Measurements from ENCODE around the gene ZFAND3. TPM values are rescaled to one million over a fixed set of nuclear protein-coding genes. Genes with fewer than 3 reads are reported as not detected.

Gene ZFAND3
- total RNA-seq, 1 experiment from 2014 or later, result 47.2 TPM

DNA sequence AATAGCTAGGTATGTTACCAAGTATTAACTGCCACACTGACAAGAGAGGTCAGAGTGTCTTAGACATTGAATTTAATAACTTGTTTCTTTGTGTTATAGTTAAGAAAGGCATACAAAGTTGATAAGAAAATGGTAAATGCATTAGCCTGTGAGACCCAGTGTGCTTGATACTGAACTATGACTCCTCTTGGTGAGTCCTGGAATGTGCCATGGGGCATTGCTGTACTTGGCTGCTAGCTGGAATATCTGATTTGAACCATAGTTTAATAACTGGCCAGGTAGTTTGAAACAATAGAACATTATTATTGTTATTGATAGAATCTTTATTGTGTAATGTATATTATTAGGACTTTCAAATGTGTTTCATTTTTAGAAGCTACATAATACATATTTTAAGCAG lies 70.0 kb downstream of the ZFAND3 start:
- no peak for ATAC-seq
- Histone ChIP-seq H3K9me3 (ENCODE audit: control insufficient read depth in 1 of 2, insufficient read depth in 1 of 2, low read depth in 1 of 2, low read length in 2 of 2) (no peaks in the 10 kb centered on the region), H3K27me3 (ENCODE audit: insufficient read depth, low read length) (no peaks in the 10 kb centered on the region)

DNA sequence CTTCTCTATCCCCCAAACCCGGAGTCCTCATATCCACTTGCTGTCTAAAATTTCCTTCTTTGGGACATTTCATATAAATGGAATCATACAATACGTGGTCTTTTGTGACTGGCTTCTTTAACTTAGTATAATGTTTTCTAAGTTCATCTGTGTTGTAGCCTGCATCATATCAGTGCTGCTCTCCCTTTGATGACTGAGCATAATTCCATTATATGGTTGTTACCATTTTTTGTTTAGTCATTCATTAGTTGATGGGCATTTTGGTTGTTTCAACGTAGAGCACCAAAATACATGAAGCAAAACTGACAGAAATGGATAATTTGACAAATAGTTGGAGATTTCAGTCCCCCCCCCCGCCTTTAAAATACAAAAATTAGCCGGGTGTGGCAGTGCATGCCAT lies 71.5 kb downstream of the ZFAND3 start:
- ATAC-seq (no peak), DNase-seq (ENCODE audit: low read depth, low spot score) (no peak)
- BruUV-seq (replicated peaks), result no TSS peak
- H3K9me2 ChIP-seq (ENCODE audit: insufficient read depth), result no peaks in the 10 kb centered on the region
- H3K4me3 ChIP-seq (replicated peaks in 1 of 2; ENCODE audit: low read depth in 1 of 2, low read length in 2 of 2), result no peak overlapping the region
- H3K79me2 ChIP-seq (ENCODE audit: insufficient read depth, low read length), result peaks cover 59% of the 10 kb centered on the region
- ChIA-PET CTCF (no interaction called here), POLR2A (no interaction called here), RAD21 (ENCODE audit: low non-redundant PET in 1 of 2, low total read pairs in 2 of 2, uncharacterized antibody in 2 of 2, unreplicated experiment in 2 of 2) (no interaction called here)
- no peak overlapping the region for H3K27ac ChIP-seq (ENCODE audit: low read depth, low read length)
- TF ChIP-seq CBX3 (IDR thresholded peaks at IDR 0.05; ENCODE audit: low read depth), result no peak
- TF ChIP-seq ZNF274 (IDR thresholded peaks at IDR 0.05; ENCODE audit: low read depth, low read length), result no peak
- TF ChIP-seq, protein P1, sequence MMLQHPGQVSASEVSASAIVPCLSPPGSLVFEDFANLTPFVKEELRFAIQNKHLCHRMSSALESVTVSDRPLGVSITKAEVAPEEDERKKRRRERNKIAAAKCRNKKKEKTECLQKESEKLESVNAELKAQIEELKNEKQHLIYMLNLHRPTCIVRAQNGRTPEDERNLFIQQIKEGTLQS (IDR thresholded peaks at IDR 0.05), result no peak
- TF ChIP-seq YY1 (IDR thresholded peaks at IDR 0.05; ENCODE audit: extremely low read depth, insufficient replicate concordance, low read depth, low read length), result no peak
- no peak for TF ChIP-seq ZFX (IDR thresholded peaks at IDR 0.05)
- TF ChIP-seq, protein P2, sequence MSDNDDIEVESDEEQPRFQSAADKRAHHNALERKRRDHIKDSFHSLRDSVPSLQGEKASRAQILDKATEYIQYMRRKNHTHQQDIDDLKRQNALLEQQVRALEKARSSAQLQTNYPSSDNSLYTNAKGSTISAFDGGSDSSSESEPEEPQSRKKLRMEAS (IDR thresholded peaks at IDR 0.05), result no peak
- TF ChIP-seq EGR1 (IDR thresholded peaks at IDR 0.05; ENCODE audit: low read depth), result no peak
- TF ChIP-seq JUND (IDR thresholded peaks at IDR 0.05), result no peak
- TF ChIP-seq, protein P3, sequence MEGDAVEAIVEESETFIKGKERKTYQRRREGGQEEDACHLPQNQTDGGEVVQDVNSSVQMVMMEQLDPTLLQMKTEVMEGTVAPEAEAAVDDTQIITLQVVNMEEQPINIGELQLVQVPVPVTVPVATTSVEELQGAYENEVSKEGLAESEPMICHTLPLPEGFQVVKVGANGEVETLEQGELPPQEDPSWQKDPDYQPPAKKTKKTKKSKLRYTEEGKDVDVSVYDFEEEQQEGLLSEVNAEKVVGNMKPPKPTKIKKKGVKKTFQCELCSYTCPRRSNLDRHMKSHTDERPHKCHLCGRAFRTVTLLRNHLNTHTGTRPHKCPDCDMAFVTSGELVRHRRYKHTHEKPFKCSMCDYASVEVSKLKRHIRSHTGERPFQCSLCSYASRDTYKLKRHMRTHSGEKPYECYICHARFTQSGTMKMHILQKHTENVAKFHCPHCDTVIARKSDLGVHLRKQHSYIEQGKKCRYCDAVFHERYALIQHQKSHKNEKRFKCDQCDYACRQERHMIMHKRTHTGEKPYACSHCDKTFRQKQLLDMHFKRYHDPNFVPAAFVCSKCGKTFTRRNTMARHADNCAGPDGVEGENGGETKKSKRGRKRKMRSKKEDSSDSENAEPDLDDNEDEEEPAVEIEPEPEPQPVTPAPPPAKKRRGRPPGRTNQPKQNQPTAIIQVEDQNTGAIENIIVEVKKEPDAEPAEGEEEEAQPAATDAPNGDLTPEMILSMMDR (IDR thresholded peaks at IDR 0.05 in 2 of 3, conservative IDR thresholded peaks at IDR 0.05 in 1 of 3; ENCODE audit: borderline replicate concordance in 1 of 3, insufficient read depth in 1 of 3, low read depth in 2 of 3, low read length in 2 of 3), result no peak
- TF ChIP-seq, protein P4, sequence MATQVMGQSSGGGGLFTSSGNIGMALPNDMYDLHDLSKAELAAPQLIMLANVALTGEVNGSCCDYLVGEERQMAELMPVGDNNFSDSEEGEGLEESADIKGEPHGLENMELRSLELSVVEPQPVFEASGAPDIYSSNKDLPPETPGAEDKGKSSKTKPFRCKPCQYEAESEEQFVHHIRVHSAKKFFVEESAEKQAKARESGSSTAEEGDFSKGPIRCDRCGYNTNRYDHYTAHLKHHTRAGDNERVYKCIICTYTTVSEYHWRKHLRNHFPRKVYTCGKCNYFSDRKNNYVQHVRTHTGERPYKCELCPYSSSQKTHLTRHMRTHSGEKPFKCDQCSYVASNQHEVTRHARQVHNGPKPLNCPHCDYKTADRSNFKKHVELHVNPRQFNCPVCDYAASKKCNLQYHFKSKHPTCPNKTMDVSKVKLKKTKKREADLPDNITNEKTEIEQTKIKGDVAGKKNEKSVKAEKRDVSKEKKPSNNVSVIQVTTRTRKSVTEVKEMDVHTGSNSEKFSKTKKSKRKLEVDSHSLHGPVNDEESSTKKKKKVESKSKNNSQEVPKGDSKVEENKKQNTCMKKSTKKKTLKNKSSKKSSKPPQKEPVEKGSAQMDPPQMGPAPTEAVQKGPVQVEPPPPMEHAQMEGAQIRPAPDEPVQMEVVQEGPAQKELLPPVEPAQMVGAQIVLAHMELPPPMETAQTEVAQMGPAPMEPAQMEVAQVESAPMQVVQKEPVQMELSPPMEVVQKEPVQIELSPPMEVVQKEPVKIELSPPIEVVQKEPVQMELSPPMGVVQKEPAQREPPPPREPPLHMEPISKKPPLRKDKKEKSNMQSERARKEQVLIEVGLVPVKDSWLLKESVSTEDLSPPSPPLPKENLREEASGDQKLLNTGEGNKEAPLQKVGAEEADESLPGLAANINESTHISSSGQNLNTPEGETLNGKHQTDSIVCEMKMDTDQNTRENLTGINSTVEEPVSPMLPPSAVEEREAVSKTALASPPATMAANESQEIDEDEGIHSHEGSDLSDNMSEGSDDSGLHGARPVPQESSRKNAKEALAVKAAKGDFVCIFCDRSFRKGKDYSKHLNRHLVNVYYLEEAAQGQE (IDR thresholded peaks at IDR 0.05; ENCODE audit: low read depth), result no peak
- no peak for TF ChIP-seq SIN3A (IDR thresholded peaks at IDR 0.05; ENCODE audit: low read depth)
- TF ChIP-seq CEBPB (IDR thresholded peaks at IDR 0.05; ENCODE audit: low read depth), result no peak
- no peak for TF ChIP-seq FOSL1 (IDR thresholded peaks at IDR 0.05; ENCODE audit: low read depth)
- no peaks in the 10 kb centered on the region for H3K9me3 ChIP-seq (ENCODE audit: control insufficient read depth in 1 of 2, insufficient read depth in 1 of 2, low read depth in 1 of 2, low read length in 2 of 2)
- no peaks in the 10 kb centered on the region; a peak in 1 of 4 replicates for H3K4me1 ChIP-seq (ENCODE audit: control insufficient read depth in 1 of 2, insufficient read depth in 2 of 2, low read length in 2 of 2)
- no peak overlapping the region for H3K4me2 ChIP-seq (ENCODE audit: low read length)
- no peaks in the 10 kb centered on the region for H3K27me3 ChIP-seq (ENCODE audit: insufficient read depth, low read length)
- H2AFZ ChIP-seq (ENCODE audit: low read depth, low read length, poor library complexity, severe bottlenecking), result no peak overlapping the region
- H3K36me3 ChIP-seq (ENCODE audit: control insufficient read depth in 1 of 2, insufficient read depth in 2 of 2, low read length in 2 of 2), result no peaks in the 10 kb centered on the region
- peaks cover 5% of the 10 kb centered on the region for H4K20me1 ChIP-seq (ENCODE audit: insufficient read depth)
- intact Hi-C loops (cut with micrococcal nuclease), result no loop called here
- H3K9ac ChIP-seq (ENCODE audit: low read length), result no peak overlapping the region

More for the DNA sequence above, 70.0 kb downstream of the ZFAND3 start:
- intact Hi-C loops (cut with micrococcal nuclease), result no loop called here
- no peak for DNase-seq (ENCODE audit: low read depth, low spot score)
- no TSS peak for BruUV-seq (replicated peaks)
- Histone ChIP-seq H2AFZ (ENCODE audit: low read depth, low read length, poor library complexity, severe bottlenecking) (no peak overlapping the region), H4K20me1 (ENCODE audit: insufficient read depth) (peaks cover 5% of the 10 kb centered on the region), H3K27ac (ENCODE audit: low read depth, low read length) (no peak overlapping the region), H3K4me2 (ENCODE audit: low read length) (no peak overlapping the region), H3K9ac (ENCODE audit: low read length) (no peak overlapping the region), H3K4me3 (replicated peaks in 1 of 2; ENCODE audit: low read depth in 1 of 2, low read length in 2 of 2) (no peak overlapping the region), H3K4me1 (ENCODE audit: control insufficient read depth in 1 of 2, insufficient read depth in 2 of 2, low read length in 2 of 2) (no peaks in the 10 kb centered on the region), H3K79me2 (ENCODE audit: insufficient read depth, low read length) (peaks cover 53% of the 10 kb centered on the region), H3K36me3 (ENCODE audit: control insufficient read depth in 1 of 2, insufficient read depth in 2 of 2, low read length in 2 of 2) (no peaks in the 10 kb centered on the region), H3K9me2 (ENCODE audit: insufficient read depth) (no peaks in the 10 kb centered on the region)
- CTCF ChIA-PET, result interaction anchor here (0.8 kb wide), 1 partner anchor 30 kb away, joined by 3 read pairs; no protein-coding TSS in a partner anchor
- POLR2A ChIA-PET, result no interaction called here
- no peak for TF ChIP-seq SIN3A (IDR thresholded peaks at IDR 0.05; ENCODE audit: low read depth)
- TF ChIP-seq JUND (IDR thresholded peaks at IDR 0.05), result no peak
- no peak for TF ChIP-seq RAD21 (IDR thresholded peaks at IDR 0.05; ENCODE audit: low read depth)
- no peak for TF ChIP-seq EZH2 (IDR thresholded peaks at IDR 0.05)
- TF ChIP-seq SRF (IDR thresholded peaks at IDR 0.05; ENCODE audit: low read depth), result no peak
- RAD21 ChIA-PET (ENCODE audit: low non-redundant PET in 1 of 2, low total read pairs in 2 of 2, uncharacterized antibody in 2 of 2, unreplicated experiment in 2 of 2), result no interaction called here
